GM18511 (cell line): ENCODE data around the gene ALDH1B1.
"Not testable (repeated sequence)": the region's sequence is repeated elsewhere in the genome, so short reads cannot be mapped to it uniquely, and the experiment has no call there.

Experiments
- ATAC-seq: cut with Tn5 transposase; IDR thresholded peaks from one replicate; pipeline ENCODE4 v1.9.1; 2021; ENCODE audit warnings: mild to moderate bottlenecking, moderate library complexity; ENCODE audit not compliant: unreplicated experiment

ALDH1B1 gene

GRCh38 chr9:38360839-38361472 lies 31.5 kb upstream of the ALDH1B1 start:
- no peak for ATAC-seq

GRCh38 chr9:38361473-38361850 lies 31.0 kb upstream of the ALDH1B1 start:
- no peak for ATAC-seq

- ATAC-seq, result peak; percentile 67
These were observed 29.5 kb upstream of the ALDH1B1 start for GRCh38 chr9:38362852-38363588.

- no peak for ATAC-seq
These were observed 28.9 kb upstream of the ALDH1B1 start for GRCh38 chr9:38363589-38363925.

GRCh38 chr9:38367898-38368297 lies 24.6 kb upstream of the ALDH1B1 start:
- no peak for ATAC-seq

- no peak for ATAC-seq
These were observed 23.8 kb upstream of the ALDH1B1 start for GRCh38 chr9:38368731-38369130.

- no peak for ATAC-seq
These were observed 22.3 kb upstream of the ALDH1B1 start for GRCh38 chr9:38370176-38370575.

- peak; percentile 90 for ATAC-seq
These were observed 21.0 kb upstream of the ALDH1B1 start for GRCh38 chr9:38371495-38371894.

- ATAC-seq, result no peak
These were observed 19.5 kb upstream of the ALDH1B1 start for GRCh38 chr9:38372762-38373619.

- ATAC-seq, result no peak
These were observed 18.8 kb upstream of the ALDH1B1 start for GRCh38 chr9:38373679-38374078.

- ATAC-seq, result no peak
These were observed 17.5 kb upstream of the ALDH1B1 start for GRCh38 chr9:38374847-38375571.

- ATAC-seq, result no peak
These were observed 16.9 kb upstream of the ALDH1B1 start for GRCh38 chr9:38375572-38375963.

- no peak for ATAC-seq
These were observed 16.4 kb upstream of the ALDH1B1 start for GRCh38 chr9:38376021-38376670.

GRCh38 chr9:38377336-38378083 lies 15.0 kb upstream of the ALDH1B1 start:
- ATAC-seq, result not testable (repeated sequence)

GRCh38 chr9:38380230-38380871 lies 12.2 kb upstream of the ALDH1B1 start:
- ATAC-seq, result no peak

GRCh38 chr9:38380872-38381534 lies 11.5 kb upstream of the ALDH1B1 start:
- ATAC-seq, result no peak

GRCh38 chr9:38382141-38382540 lies 10.4 kb upstream of the ALDH1B1 start:
- no peak for ATAC-seq

GRCh38 chr9:38384990-38385848 lies 7.3 kb upstream of the ALDH1B1 start:
- ATAC-seq, result no peak
